ENCODE measurements around the gene ME2. TPM values are rescaled to one million over a fixed set of nuclear protein-coding genes. Genes with fewer than 3 reads are reported as not detected.
"Not testable (repeated sequence)": the region's sequence is repeated elsewhere in the genome, so short reads cannot be mapped to it uniquely, and the experiment has no call there.

Gene ME2
- total RNA-seq, result 10 to 100 TPM; 31.9 to 51.5 (median 46.4) TPM

GRCh38 chr18:50878345-50879301 lies at the start of gene ME2:
TSS of gene ME2 (plus strand) at chr18:50879118. CDS start at chr18:50895821, 16,703 bp downstream.
- peaks cover 0 to 6% of the 10 kb centered on the region in 2 donors for H3K4me1 ChIP-seq
- H3K4me3 ChIP-seq (replicated peaks in 1 of 3), result peak within 1 kb of the TSS; percentile 72 to 95 (median 88)
- H3K27me3 ChIP-seq, result no peaks in the 10 kb centered on the region
- peak within 1 kb of the TSS; percentile 97 for H3K27ac ChIP-seq
- intact Hi-C loops (cut with DNase I), result loop anchor here (10.0 kb wide), 1 partner anchor 54 kb away; the partner anchor contains the start of gene MRO
- H3K9me3 ChIP-seq, result no peaks in the 10 kb centered on the region
- no peak for TF ChIP-seq CTCF (IDR thresholded peaks at IDR 0.05)
- peak; percentile 80 to 98 for TF ChIP-seq POLR2A (IDR thresholded peaks at IDR 0.05)
- WGBS, 2 donors, result 1 to 2% methylated on average over 27 to 34 of the region's 78 CpGs
- peak; percentile 89 to 90 for DNase-seq
- no peaks in the 10 kb centered on the region for H3K36me3 ChIP-seq

- no peak overlapping the region for H3K27ac ChIP-seq
- intact Hi-C loops (cut with DNase I), result loop anchor here (10.0 kb wide), 3 partner anchors 45 to 205 kb away; partner anchors contain the start of genes ELAC1, ME2 and SMAD4
Measured at GRCh38 chr18:50829644-50830043, 49.3 kb upstream of the ME2 start.

GRCh38 chr18:50830544-50830943 lies 48.4 kb upstream of the ME2 start:
- TF ChIP-seq CTCF (IDR thresholded peaks at IDR 0.05) (no peak), POLR2A (IDR thresholded peaks at IDR 0.05) (no peak)
- Histone ChIP-seq H3K9me3 (no peaks in the 10 kb centered on the region), H3K27ac (no peak overlapping the region), H3K36me3 (no peaks in the 10 kb centered on the region), H3K4me1 (peaks cover 7 to 10% of the 10 kb centered on the region in 2 donors), H3K27me3 (no peaks in the 10 kb centered on the region), H3K4me3 (replicated peaks in 1 of 3) (no peak overlapping the region)
- intact Hi-C loops (cut with DNase I), result no loop called here
- 93 to 95% methylated on average over 5 of the region's 5 CpGs for WGBS, 2 donors
- no peak for DNase-seq

More at GRCh38 chr18:50829644-50830043, 49.3 kb upstream of the ME2 start:
- TF ChIP-seq POLR2A (IDR thresholded peaks at IDR 0.05) (no peak), CTCF (IDR thresholded peaks at IDR 0.05) (no peak)
- Histone ChIP-seq H3K27me3 (no peaks in the 10 kb centered on the region), H3K4me3 (replicated peaks in 1 of 3) (no peak overlapping the region), H3K9me3 (no peaks in the 10 kb centered on the region), H3K36me3 (no peaks in the 10 kb centered on the region), H3K4me1 (peaks cover 8 to 10% of the 10 kb centered on the region in 2 donors)
- WGBS, 2 donors, result 91 to 93% methylated on average over 5 of the region's 5 CpGs
- DNase-seq, result no peak

- WGBS, 2 donors, result 88 to 93% methylated on average over 2 of the region's 2 CpGs
- Histone ChIP-seq H3K4me1 (peaks cover 7 to 9% of the 10 kb centered on the region in 2 donors), H3K9me3 (no peaks in the 10 kb centered on the region), H3K36me3 (no peaks in the 10 kb centered on the region), H3K27me3 (no peaks in the 10 kb centered on the region), H3K27ac (no peak overlapping the region), H3K4me3 (replicated peaks in 1 of 3) (no peak overlapping the region)
- intact Hi-C loops (cut with DNase I), result no loop called here
- TF ChIP-seq POLR2A (IDR thresholded peaks at IDR 0.05), result no peak
- no peak for TF ChIP-seq CTCF (IDR thresholded peaks at IDR 0.05)
- no peak for DNase-seq
Measured at GRCh38 chr18:50832754-50833153, 46.2 kb upstream of the ME2 start.

- H3K9me3 ChIP-seq; H3K36me3 ChIP-seq; H3K4me3 ChIP-seq (replicated peaks in 1 of 3); H3K4me1 ChIP-seq; H3K27me3 ChIP-seq; DNase-seq; H3K27ac ChIP-seq; intact Hi-C loops (cut with DNase I): not testable (repeated sequence)
- 83 to 90% methylated on average over 7 of the region's 7 CpGs for WGBS, 2 donors
Measured at GRCh38 chr18:50833496-50833895, 45.4 kb upstream of the ME2 start.
